ENCODE measurements around the gene JCAD. TPM values are rescaled to one million over a fixed set of nuclear protein-coding genes. Genes with fewer than 3 reads are reported as not detected.
A peak's percentile ranks its signal among the peaks of the same experiment; 100 is the strongest.

The JCAD gene
- total and polyA plus RNA-seq, 2 of the 8 experiments (the other 6 are each of a cell fraction or from before 2014, with no cell fraction given), result 0.56 to 5.2 TPM

GRCh38 chr10:30028006-30028737 is 31.2 kb downstream of the JCAD start:
- Histone ChIP-seq H3K18ac (ENCODE audit: extremely low read depth, low read length) (no peak overlapping the region), H3K23me2 (ENCODE audit: low read depth, low read length) (no peaks in the 10 kb centered on the region), H3K4me1 (replicated peaks in 1 of 4; ENCODE audit: control insufficient read depth in 3 of 4, insufficient read depth in 4 of 4, low read length in 3 of 4) (peaks cover 0 to 5% (median 2%) of the 10 kb centered on the region in 4 experiments; a peak in 4 of 7 replicates), H2AK5ac (ENCODE audit: low read depth, low read length) (no peak overlapping the region), H3K56ac (replicated peaks; ENCODE audit: insufficient read length, low read depth, low read length) (no peak overlapping the region), H3K27ac (ENCODE audit: low read depth, low read length) (no peak overlapping the region), H2AFZ (ENCODE audit: low read length) (no peak overlapping the region), H4K20me1 (replicated peaks in 1 of 2; ENCODE audit: control insufficient read depth in 1 of 2, insufficient read depth in 2 of 2, low read length in 2 of 2) (no peaks in the 10 kb centered on the region), H2BK5ac (ENCODE audit: low read depth, low read length) (no peak overlapping the region), H3K23ac (ENCODE audit: insufficient read length) (no peak overlapping the region), H3K4me3 (ENCODE audit: extremely low read depth in 1 of 4, insufficient read depth in 2 of 4, low read depth in 3 of 4, low read length in 4 of 4) (no peak overlapping the region), H3K9ac (replicated peaks in 1 of 4; ENCODE audit: extremely low read depth in 1 of 4, low read depth in 3 of 4, low read length in 3 of 4) (no peak overlapping the region), H2BK120ac (replicated peaks; ENCODE audit: low read depth, low read length) (no peak overlapping the region), H3K9me3 (ENCODE audit: insufficient read depth in 2 of 2, low read depth in 1 of 2, low read length in 1 of 2) (no peaks in the 10 kb centered on the region), H4K5ac (ENCODE audit: insufficient read length, low read depth, low read length) (no peak overlapping the region), H3K36me3 (ENCODE audit: control insufficient read depth in 2 of 4, insufficient read depth in 4 of 4, low read length in 3 of 4) (no peaks in the 10 kb centered on the region), H2BK15ac (ENCODE audit: low read length) (peak overlapping the region; percentile 88; the same call in 1 of the 2 replicates), H3K27me3 (replicated peaks in 1 of 4; ENCODE audit: control insufficient read depth in 3 of 4, extremely low read depth in 1 of 4, insufficient read depth in 3 of 4, low read length in 3 of 4) (no peaks in the 10 kb centered on the region; a peak in 2 of 7 replicates), H3K79me1 (ENCODE audit: low read depth, low read length) (no peaks in the 10 kb centered on the region), H2BK12ac (ENCODE audit: low read depth, low read length) (0 out of 2 replicates have a peak overlapping the region, but pooled peaks have one; percentile 68), H2BK20ac (ENCODE audit: low read length) (no peak overlapping the region), H3K79me2 (ENCODE audit: control insufficient read depth in 1 of 2, insufficient read depth in 2 of 2, low read length in 2 of 2) (no peaks in the 10 kb centered on the region), H4K8ac (ENCODE audit: extremely low read depth, insufficient read depth, low read length) (no peak overlapping the region), H3K4me2 (ENCODE audit: insufficient read depth in 1 of 2, low read depth in 2 of 2, low read length in 2 of 2) (no peak overlapping the region), H3K14ac (ENCODE audit: insufficient read length) (no peak overlapping the region), H3K4ac (replicated peaks; ENCODE audit: insufficient read length, low read depth, low read length) (no peak overlapping the region), H4K91ac (replicated peaks; ENCODE audit: insufficient read length, low read length) (no peak overlapping the region)
- ChIA-PET POLR2A (ENCODE audit: partially characterized antibody) (no interaction called here), CTCF (ENCODE audit: partially characterized antibody) (interaction anchor here (0.6 to 7.1 kb wide), 10 partner anchors 10 to 515 kb away, joined by 3 to 38 read pairs (median 4); no protein-coding TSS in a partner anchor)
- 94% methylated on average over 17 of the region's 18 CpGs; no CpG with 5 or more reads in 1 of the 2 experiments for WGBS, 2 experiments (ENCODE audit: extremely low coverage in 1 of 2, insufficient coverage in 1 of 2, insufficient read length in 1 of 2, insufficient replicate concordance in 2 of 2, low coverage in 1 of 2, low lambda C conversion rate in 2 of 2, missing lambda C conversion rate in 1 of 2)
- FAIRE-seq (no peak), DNase-seq (ENCODE audit: low read depth in 1 of 2, low spot score in 2 of 2) (no peak)
- TF ChIP-seq SIRT6 (IDR thresholded peaks at IDR 0.05; ENCODE audit: low read length) (no peak), CHD2 (IDR thresholded peaks at IDR 0.05; ENCODE audit: low read length) (no peak), USF2 (IDR thresholded peaks at IDR 0.05; ENCODE audit: low read length) (no peak), POLR2A (IDR thresholded peaks at IDR 0.05; ENCODE audit: control extremely low read depth in 1 of 2, low read depth in 2 of 2, low read length in 2 of 2) (no peak), HDAC2 (IDR thresholded peaks at IDR 0.05; ENCODE audit: borderline replicate concordance in 1 of 2, low read depth in 2 of 2, low read length in 2 of 2) (no peak), ZNF274 (IDR thresholded peaks at IDR 0.05; ENCODE audit: borderline replicate concordance, extremely low read depth, low read length) (no peak), KDM5A (IDR thresholded peaks at IDR 0.05; ENCODE audit: low read length) (no peak), TAF1 (IDR thresholded peaks at IDR 0.05; ENCODE audit: low read depth, low read length) (no peak), HDAC6 (IDR thresholded peaks at IDR 0.05; ENCODE audit: low read depth, low read length) (no peak), NRF1 (IDR thresholded peaks at IDR 0.05; ENCODE audit: low read depth, low read length) (no peak), FOSL1 (IDR thresholded peaks at IDR 0.05; ENCODE audit: insufficient read depth, low read depth, low read length) (no peak), KDM4A (IDR thresholded peaks at IDR 0.05; ENCODE audit: low read depth, low read length, severe bottlenecking) (no peak), ASH2L (IDR thresholded peaks at IDR 0.05; ENCODE audit: low read length) (no peak)
